GM19328 (cell line): Measurements from ENCODE around the gene GIT1.

Source experiments
- ATAC-seq: cut with Tn5 transposase; IDR thresholded peaks from one replicate; pipeline ENCODE4 v1.9.1; 2021; ENCODE audit warnings: mild to moderate bottlenecking, moderate library complexity; ENCODE audit not compliant: unreplicated experiment

The GIT1 gene

GRCh38 chr17:29615492-29616299 is 26.2 kb upstream of the GIT1 start:
- peak; percentile 45 for ATAC-seq

GRCh38 chr17:29615048-29615385 is 25.6 kb upstream of the GIT1 start:
- ATAC-seq = peak; percentile 5

DNA sequence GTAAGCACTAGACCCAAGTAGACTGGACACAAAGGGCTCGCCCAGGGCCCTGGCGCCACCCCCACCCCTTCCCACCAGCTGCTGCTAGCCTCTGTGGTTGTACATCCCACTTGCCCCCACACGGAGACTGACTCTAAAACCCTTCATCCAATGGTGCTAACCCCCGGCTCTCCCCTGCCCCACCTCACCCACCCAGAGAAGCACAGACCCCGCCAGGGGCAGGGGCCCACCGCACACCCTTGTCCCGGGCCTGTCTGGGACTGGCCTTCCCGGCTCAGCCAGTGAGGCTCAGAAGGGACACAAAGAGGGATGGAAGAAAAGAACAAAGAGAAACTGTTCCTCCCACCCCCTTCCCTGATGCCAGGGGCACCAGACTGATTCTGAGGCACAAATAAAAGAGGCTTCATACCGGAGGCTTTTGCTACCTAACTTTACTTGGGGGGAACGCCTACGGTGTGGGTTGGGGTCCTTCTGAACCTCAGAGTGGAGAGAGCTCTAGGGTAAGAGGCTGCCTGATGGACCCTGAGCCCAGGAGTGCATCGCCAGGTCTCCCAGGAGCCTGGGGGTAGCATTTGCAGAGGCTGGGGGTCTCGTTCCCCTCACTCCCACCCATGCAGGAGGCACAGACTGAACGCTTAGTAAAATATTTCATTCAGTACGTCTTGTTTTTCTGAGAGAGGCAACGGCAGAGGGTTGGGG is 25.1 kb upstream of the GIT1 start:
- no peak for ATAC-seq

DNA sequence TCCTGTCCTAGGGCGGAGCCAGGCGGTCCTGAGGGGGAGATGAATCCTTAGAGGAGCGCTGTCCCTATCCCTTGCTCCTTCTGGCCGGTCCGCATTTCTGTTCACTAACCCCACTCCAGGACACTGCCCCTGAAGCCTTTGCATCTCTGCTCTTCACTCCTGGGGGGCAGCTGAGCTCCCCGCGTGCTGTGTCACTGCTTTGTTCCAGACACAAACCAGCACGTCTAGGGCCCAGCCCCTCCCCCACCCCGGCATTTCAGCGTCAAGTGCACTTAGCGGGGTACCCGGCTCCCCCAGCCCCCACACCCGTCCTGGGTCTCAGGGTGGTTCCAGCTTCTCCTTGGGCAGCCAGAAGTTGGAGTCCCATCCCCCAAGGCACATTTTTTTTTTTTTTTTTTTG is 24.4 kb upstream of the GIT1 start:
- ATAC-seq = no peak

DNA sequence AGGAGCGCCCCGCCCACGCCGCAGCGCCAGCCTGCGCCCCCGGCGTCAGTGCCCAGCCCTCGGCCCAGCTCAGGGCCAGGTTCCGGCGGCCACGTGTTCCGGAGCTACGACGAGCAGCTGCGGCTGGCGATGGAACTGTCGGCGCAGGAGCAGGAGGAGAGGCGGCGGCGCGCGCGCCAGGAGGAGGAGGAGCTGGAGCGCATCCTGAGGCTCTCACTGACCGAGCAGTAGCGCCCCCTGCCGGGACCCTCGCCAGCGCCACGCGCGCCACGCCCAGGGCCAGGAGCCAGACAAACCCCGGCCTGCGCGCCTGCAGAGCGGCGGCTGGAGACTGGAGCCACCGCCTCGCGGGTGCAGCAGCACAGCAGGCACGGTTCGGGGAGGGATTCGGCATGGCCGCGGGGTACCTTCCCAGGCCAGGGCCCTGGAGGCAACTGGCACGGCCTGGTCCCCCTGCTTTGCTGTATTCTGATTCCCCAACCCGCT is 23.9 kb upstream of the GIT1 start:
- no peak for ATAC-seq

- ATAC-seq = no peak
Observed at GRCh38 chr17:29612404-29613280, 23.2 kb upstream of the GIT1 start.

GRCh38 chr17:29612094-29612403 is 22.6 kb upstream of the GIT1 start:
- ATAC-seq = no peak

GRCh38 chr17:29611351-29612093 is 22.1 kb upstream of the GIT1 start:
- no peak for ATAC-seq

DNA sequence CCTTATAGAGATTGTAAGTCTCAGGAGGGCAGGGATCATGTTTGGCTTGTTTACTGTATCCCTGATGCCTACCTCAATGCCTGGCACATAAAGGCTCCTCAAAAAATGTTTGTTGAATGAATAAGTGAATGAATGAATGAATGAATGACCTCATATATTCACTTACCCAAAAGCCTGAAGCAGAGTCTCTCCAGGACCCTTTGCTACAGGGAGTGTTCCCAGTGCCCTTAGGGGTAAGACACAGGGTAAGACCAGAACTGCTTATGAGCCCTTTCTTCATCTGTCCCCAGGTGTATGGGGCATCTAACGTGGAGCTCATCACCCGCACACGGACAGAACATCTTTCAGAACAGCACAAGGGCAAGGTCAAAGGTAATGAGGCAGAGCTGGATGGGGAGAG is 20.9 kb upstream of the GIT1 start:
- ATAC-seq = no peak

GRCh38 chr17:29608986-29609385 is 19.5 kb upstream of the GIT1 start:
- ATAC-seq = no peak

DNA sequence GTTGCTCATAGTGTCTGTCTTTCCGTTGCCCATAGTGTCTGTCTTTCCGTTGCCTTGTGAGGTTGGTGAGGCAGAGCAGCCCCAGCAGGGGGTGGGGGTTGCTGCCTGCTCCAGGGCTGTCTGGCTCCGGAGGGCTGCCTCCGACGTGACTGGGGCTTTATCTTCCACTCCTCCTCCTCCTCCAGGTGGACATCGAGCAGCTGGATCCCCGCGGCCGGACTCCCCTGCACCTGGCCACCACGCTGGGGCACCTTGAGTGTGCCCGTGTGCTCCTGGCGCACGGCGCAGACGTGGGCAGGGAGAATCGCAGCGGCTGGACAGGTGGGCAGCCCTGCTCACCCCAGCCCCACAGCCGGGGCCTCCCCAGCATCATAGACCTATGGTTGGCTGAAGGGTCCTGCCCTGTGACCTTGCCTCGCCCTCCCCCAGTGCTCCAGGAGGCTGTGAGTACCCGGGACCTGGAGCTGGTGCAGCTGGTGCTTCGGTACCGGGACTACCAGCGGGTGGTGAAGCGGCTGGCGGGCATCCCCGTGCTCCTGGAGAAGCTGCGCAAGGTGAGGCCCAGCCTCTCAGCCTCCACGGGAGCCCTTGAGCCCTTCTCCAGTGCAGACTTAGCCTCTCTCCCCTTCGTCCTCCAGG is 18.2 kb upstream of the GIT1 start:
- no peak for ATAC-seq

GRCh38 chr17:29603109-29603674 is 13.7 kb upstream of the GIT1 start:
- no peak for ATAC-seq

DNA sequence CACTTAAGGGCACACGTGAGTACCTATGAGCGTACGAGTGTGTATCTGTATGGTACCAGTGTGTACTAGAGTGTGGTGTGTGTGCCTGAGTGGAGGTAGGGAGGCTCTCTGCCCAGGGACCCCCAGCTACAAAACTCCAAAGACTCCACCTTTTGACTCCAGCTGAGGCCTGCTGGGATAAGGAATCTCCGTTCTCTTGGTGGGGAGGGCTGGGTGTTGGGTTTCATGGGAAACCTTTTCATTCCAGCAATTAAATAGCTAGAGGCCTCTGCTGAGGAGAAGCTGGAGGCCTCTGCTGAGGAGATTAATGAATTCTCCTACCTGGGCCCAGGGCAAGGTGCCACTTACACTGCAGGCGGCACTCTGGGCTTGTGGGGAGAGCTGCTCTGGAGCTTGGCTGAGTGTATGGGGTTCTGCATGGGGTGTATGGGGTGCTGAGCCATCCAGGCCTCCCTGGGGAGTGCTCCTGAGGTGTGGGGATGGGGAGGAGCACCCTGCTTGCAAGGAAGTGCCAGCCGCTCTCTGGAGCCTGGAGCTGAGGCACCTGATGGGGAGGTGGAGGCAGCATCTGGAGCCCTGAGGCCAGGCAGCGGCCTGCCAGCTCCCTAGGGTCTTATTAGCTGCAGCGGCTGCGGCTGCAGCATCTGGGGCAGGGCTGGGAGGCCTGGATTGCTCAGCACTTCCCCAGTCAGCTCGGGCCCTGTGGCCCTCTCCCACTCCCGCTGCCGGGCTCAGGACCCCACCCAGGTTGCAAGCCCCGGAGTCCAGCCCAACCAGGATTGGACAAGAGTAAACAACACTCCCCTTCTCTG is 8.1 kb upstream of the GIT1 start:
- ATAC-seq = no peak

- no peak for ATAC-seq
Observed at GRCh38 chr17:29596811-29597210, 7.4 kb upstream of the GIT1 start.

DNA sequence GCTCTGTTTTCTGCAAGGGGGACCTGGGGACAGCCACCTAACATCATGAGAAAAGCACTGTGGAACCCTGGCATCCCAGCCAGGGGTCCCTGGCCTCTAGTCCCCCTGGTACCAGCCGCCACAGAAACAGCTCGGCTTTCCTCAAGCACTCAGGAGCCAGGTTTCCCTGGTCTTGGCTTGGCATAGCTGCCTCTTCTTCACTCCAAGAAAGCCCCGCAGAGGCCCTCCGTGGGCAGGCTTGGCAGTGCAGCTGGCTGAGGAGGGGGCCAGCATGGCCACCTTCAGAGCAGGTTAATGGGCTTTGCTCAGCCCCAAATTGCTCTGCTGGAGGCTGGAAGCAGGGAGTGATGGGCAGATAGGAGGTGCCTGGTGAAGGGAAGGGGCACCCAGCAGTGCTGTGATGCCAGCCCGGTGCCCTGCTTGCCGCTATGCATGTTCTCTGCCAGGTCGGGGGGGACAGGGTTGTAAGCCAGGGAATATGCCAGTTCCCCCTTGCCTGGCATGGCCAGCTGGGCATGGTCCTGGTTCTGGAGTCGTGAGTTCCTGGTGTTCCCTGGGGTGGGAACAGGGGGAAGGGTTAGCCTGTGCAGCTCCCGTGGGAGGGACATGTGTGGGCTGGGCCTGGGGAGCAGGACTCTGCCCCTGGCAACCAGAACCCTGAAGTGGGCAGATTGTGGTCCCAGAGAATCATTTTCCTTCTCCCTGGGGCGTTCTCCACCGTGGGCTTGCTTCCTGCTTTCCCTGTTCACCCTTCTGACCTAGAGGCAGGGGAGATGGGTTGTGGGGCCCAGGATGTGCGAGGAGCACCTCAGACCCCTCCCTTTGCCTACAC is 6.7 kb upstream of the GIT1 start:
- no peak for ATAC-seq

GRCh38 chr17:29595107-29595942 is 5.9 kb upstream of the GIT1 start:
- ATAC-seq = no peak

DNA sequence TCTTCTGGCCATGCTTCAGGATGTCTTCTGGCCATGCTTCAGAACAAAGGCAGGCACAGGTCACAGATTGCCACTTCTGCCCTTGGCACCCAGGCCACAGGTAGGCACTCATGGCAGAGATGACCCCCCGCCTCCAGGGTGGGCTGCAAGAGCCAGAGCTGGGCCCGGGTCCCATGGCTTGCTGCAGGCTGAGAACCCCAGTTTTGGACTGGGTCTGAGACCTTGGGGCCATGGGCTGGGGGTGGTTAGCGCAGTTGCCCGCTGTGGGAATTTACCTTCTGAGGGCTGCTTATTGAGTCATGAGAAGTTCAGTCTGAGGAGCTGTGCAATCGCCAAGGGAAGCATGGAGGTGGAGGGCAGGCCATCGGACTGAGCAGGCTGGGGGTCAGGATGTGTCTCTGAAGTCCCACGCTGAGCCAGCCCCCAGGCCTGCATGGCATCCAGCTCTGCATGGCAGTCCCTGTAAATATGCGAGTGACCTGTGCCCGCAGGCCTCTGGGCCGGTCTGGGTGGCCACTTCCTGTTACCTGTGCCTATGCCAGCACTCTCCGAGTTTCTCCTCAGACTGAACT is 5.2 kb upstream of the GIT1 start:
- ATAC-seq = no peak
